Measurements from ENCODE around the gene PDE4D.

DNA sequence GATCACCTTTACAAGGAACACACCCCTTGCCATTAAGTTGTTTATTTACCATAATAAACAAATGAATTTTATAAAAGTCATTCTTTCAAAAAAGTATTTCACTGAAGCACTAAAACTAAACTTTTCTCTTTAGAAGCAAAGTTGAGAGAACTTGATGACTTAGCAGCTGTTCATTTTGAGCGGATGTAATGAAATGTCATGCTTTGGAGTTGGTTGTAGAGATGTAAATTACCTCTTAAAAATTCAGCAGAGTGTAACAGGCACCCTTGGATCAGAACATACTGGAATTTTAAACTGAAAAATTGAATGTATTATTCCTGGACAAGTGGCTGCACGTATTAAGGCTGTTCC lies 617.2 kb downstream of the PDE4D start:
- TF ChIP-seq, protein P1, sequence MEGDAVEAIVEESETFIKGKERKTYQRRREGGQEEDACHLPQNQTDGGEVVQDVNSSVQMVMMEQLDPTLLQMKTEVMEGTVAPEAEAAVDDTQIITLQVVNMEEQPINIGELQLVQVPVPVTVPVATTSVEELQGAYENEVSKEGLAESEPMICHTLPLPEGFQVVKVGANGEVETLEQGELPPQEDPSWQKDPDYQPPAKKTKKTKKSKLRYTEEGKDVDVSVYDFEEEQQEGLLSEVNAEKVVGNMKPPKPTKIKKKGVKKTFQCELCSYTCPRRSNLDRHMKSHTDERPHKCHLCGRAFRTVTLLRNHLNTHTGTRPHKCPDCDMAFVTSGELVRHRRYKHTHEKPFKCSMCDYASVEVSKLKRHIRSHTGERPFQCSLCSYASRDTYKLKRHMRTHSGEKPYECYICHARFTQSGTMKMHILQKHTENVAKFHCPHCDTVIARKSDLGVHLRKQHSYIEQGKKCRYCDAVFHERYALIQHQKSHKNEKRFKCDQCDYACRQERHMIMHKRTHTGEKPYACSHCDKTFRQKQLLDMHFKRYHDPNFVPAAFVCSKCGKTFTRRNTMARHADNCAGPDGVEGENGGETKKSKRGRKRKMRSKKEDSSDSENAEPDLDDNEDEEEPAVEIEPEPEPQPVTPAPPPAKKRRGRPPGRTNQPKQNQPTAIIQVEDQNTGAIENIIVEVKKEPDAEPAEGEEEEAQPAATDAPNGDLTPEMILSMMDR (conservative IDR thresholded peaks at IDR 0.05; ENCODE audit: low read length): no peak
- no peak for TF ChIP-seq EZH2phosphoT487 (IDR thresholded peaks at IDR 0.05; ENCODE audit: borderline replicate concordance, low read depth, low read length)
